Muscle of leg (tissue), 11 donors: ENCODE data around the gene NXPH1. TPM values are rescaled to one million over a fixed set of nuclear protein-coding genes. Genes with fewer than 3 reads are reported as not detected.

Experiments
- DNase-seq: peaks from one replicate; pipeline ENCODE4 v3.0.0; 2013
- H3K27ac ChIP-seq: one replicate; pipeline ENCODE4 v1.5.1; 2013; ENCODE audit warnings: mild to moderate bottlenecking, low read length, control low read depth
- H3K27me3 ChIP-seq: one replicate; pipeline ENCODE4 v1.6.1; 2013; ENCODE audit warnings: low read length; ENCODE audit not compliant: control insufficient read depth, insufficient read depth
- H3K36me3 ChIP-seq: one replicate; pipeline ENCODE4 v1.6.1; 2013; ENCODE audit warnings: low read length; ENCODE audit not compliant: control insufficient read depth, insufficient read depth
- H3K4me1 ChIP-seq: one replicate; pipeline ENCODE4 v1.6.1; 2013; ENCODE audit warnings: low read length; ENCODE audit not compliant: control insufficient read depth, insufficient read depth
- H3K4me3 ChIP-seq: one replicate; pipeline ENCODE4 v1.5.1; 2013; ENCODE audit warnings: low read length, control low read depth
- H3K9me3 ChIP-seq: replicated peaks from 2 replicates; pipeline ENCODE4 v1.6.1; 2013; ENCODE audit warnings: low read depth, low read length; ENCODE audit not compliant: control insufficient read depth
- WGBS: methylation state at CpG from one replicate; pipeline ENCODE4 v1.1.5; 2013; ENCODE audit warnings: missing lambda C conversion rate; ENCODE audit not compliant: insufficient coverage; 5-methylcytosine and 5-hydroxymethylcytosine counted together
- polyA plus RNA-seq, 8 donors: library from polyadenylated mRNA; unstranded; fragments of 120-200 nt; gene quantifications; one replicate each; pipeline versions ENCODE4 v1.2.1 to v1.2.3, GENCODE V29; 2013; ENCODE audit warnings: inconsistent platforms in 1 of 8, low replicate concordance in 1 of 8; ENCODE audit not compliant: insufficient read length in 8 of 8, insufficient read depth in 1 of 8
- total RNA-seq: library from RNA; stranded (reverse); fragments of 120-200 nt; gene quantifications from one replicate; pipeline ENCODE4 v1.2.4, GENCODE V29; 2013

The NXPH1 gene
- total and polyA plus RNA-seq, 9 donors: 0.28 TPM; not detected in 8

DNA sequence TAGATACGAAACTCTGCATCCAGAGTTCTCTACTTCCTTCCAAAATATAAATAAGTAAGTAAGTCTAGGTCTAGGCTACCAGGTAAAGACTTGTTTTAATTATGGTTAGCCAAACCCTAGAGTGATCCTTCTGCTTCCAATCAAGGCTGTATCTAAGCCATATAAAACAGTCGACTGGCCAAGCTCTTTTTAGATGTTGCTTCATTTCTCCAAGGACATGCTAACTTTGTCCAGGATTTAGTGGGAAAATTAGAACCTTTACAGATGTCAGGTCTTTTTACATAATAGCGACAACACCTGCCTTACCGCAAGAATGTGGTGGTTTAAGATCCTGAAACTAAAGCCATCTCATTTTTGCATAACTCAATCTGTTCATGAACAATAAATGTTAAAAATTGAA lies 156.8 kb downstream of the NXPH1 start:
- WGBS: no CpG with 5 or more reads among the region's 4 CpGs
- no peak for DNase-seq
- H3K9me3 ChIP-seq: no peaks in the 10 kb centered on the region
- no peak overlapping the region for H3K4me3 ChIP-seq
- peaks cover 2% of the 10 kb centered on the region for H3K4me1 ChIP-seq
- no peaks in the 10 kb centered on the region for H3K36me3 ChIP-seq
- no peak overlapping the region for H3K27ac ChIP-seq
- H3K27me3 ChIP-seq: no peaks in the 10 kb centered on the region

DNA sequence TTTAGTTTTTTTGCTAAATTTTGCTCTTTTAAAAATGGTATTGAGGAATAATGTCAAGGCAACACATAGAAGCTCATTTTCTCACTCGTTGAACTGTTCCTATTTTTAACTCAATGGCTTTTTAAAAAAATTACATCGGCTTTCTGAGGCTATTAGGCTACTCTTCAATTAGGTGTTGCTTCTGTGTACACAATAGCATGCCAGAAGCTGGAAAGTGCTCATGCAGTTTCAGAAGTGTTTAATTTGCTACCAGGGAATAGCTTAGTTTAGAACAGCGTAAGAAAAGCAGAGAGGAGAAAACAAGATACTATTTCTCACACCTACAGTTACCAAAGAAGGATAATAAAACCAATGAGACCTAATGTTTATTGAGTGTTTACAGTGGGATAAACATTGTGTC lies 157.4 kb downstream of the NXPH1 start:
- whole genome bisulfite sequencing: no CpG with 5 or more reads among the region's 3 CpGs
- no peaks in the 10 kb centered on the region for H3K9me3 ChIP-seq
- H3K27me3 ChIP-seq: no peaks in the 10 kb centered on the region
- H3K27ac ChIP-seq: no peak overlapping the region
- no peak for DNase-seq
- H3K4me1 ChIP-seq: peaks cover 2% of the 10 kb centered on the region
- H3K36me3 ChIP-seq: no peaks in the 10 kb centered on the region
- no peak overlapping the region for H3K4me3 ChIP-seq

DNA sequence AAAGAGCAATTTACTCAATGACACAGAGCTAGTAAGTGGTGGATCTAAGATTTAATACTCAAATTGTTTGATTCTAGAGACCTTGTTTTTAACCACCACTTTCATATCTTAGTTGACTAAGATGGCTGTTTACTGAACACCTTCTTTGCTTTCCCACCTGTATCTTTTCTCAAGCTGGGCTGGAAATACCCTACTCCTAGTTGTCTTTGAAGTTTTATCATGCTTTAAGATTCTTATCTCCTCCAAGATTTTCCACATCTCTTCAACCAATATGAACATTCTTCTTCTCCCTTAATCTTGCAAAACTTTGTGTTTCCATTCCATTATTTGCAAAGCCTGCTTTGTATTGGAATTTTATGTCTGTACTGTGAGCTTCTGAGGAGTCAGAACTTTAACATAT lies 157.9 kb downstream of the NXPH1 start:
- Histone ChIP-seq H3K9me3 (no peaks in the 10 kb centered on the region), H3K27ac (no peak overlapping the region), H3K4me1 (peaks cover 2% of the 10 kb centered on the region), H3K4me3 (no peak overlapping the region), H3K36me3 (no peaks in the 10 kb centered on the region), H3K27me3 (no peaks in the 10 kb centered on the region)
- DNase-seq: no peak

DNA sequence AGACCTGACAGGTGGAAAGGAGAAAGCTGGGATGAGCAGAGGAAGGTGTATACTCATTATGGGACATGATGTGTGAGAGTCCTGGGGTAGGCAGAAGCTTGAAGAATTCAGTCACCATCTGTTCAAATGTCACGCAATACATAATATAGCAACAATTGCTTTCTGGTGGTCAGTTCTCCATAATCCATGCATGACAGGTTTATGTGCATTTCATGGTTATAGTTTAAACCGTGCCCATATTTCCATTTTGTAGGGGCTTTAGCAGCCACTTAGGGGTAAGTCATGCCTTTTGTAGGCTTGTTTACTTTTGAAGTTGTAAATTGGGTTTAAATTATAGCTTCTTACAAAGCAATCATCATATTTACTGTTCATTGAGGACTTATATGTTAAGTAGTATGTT lies 158.8 kb downstream of the NXPH1 start:
- peak; percentile 34 for DNase-seq
- Histone ChIP-seq H3K27me3 (no peaks in the 10 kb centered on the region), H3K27ac (no peak overlapping the region), H3K9me3 (no peaks in the 10 kb centered on the region), H3K4me1 (peaks cover 2% of the 10 kb centered on the region), H3K4me3 (no peak overlapping the region), H3K36me3 (no peaks in the 10 kb centered on the region)
- no CpG with 5 or more reads among the region's 2 CpGs for WGBS

DNA sequence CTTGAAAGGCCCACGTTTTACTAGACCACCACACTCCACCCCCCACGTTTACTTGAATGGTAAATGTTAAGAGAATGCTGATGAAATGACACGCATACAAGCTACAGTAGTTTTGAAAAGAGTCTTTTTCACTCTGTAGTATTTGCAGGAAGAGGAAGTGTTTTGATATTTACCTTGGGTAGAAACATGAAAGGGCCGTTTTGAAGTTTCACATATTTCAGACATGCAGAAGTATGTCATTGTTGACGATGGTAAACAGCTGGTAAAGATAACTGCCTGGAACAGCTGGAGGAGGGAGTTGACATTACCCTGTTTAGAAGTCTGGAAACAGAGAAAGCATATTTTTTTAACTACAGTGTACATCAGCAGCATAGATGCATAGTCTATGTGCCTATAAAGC lies 160.7 kb downstream of the NXPH1 start:
- H3K9me3 ChIP-seq: no peaks in the 10 kb centered on the region
- no peak overlapping the region for H3K4me3 ChIP-seq
- no peak overlapping the region for H3K27ac ChIP-seq
- 55% methylated on average over 2 of the region's 5 CpGs for WGBS
- H3K36me3 ChIP-seq: no peaks in the 10 kb centered on the region
- no peaks in the 10 kb centered on the region for H3K27me3 ChIP-seq
- DNase-seq: peak; percentile 25
- H3K4me1 ChIP-seq: peaks cover 2% of the 10 kb centered on the region

DNA sequence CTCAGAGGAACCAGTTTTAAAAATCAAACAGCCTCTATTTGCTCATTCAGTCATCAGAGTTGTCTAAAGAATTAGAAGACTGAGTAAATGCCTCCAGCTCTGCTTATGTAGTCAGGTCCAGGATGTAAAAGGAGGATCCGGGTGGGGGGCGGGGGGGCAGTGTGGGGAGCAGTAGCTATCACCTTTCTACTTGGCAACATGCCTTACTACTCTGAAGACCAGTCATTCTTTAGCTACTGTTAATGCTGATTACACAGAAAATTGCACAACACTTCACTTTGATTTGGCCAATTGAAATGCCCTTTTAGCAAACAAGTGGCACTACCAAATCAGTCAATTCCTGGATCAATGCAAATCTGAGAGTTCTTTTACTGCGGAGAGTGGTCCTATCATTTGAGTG lies 164.2 kb downstream of the NXPH1 start:
- WGBS: no CpG with 5 or more reads among the region's 3 CpGs
- Histone ChIP-seq H3K4me3 (no peak overlapping the region), H3K27me3 (no peaks in the 10 kb centered on the region), H3K36me3 (no peaks in the 10 kb centered on the region), H3K9me3 (no peaks in the 10 kb centered on the region), H3K4me1 (peaks cover 2% of the 10 kb centered on the region), H3K27ac (no peak overlapping the region)
- no peak for DNase-seq

- Histone ChIP-seq H3K27ac (no peak overlapping the region), H3K9me3 (no peaks in the 10 kb centered on the region), H3K4me3 (no peak overlapping the region), H3K36me3 (no peaks in the 10 kb centered on the region), H3K4me1 (no peaks in the 10 kb centered on the region), H3K27me3 (no peaks in the 10 kb centered on the region)
- WGBS: no CpG with 5 or more reads among the region's 2 CpGs
- DNase-seq: no peak
These were observed 167.7 kb downstream of the NXPH1 start for GRCh38 chr7:8601121-8601520.

DNA sequence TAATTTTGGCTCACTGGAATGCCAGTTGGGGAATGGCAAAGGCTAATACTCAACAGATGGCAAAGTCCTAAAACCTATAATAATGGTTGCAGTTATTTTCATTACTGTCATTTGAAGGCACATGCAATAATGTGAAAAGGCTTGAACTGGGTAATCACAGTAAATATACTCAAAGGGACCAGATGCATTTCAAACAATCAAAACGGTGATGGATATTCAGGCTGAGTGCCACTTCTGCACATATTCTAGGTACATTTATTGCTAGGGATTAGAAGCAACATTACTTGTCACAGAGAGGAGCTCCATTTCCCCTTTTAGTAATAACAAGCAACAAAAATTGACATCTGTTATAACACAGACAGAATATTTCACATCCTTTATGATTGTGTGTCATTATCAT lies 171.8 kb downstream of the NXPH1 start:
- no peaks in the 10 kb centered on the region for H3K36me3 ChIP-seq
- no CpG with 5 or more reads among the region's 1 CpG for WGBS
- DNase-seq: no peak
- no peaks in the 10 kb centered on the region for H3K9me3 ChIP-seq
- H3K4me3 ChIP-seq: no peak overlapping the region
- no peaks in the 10 kb centered on the region for H3K4me1 ChIP-seq
- H3K27ac ChIP-seq: no peak overlapping the region
- no peaks in the 10 kb centered on the region for H3K27me3 ChIP-seq

- Histone ChIP-seq H3K4me1 (no peaks in the 10 kb centered on the region), H3K36me3 (no peaks in the 10 kb centered on the region), H3K4me3 (no peak overlapping the region), H3K9me3 (no peaks in the 10 kb centered on the region), H3K27ac (no peak overlapping the region), H3K27me3 (no peaks in the 10 kb centered on the region)
- no CpG with 5 or more reads among the region's 1 CpG for WGBS
- no peak for DNase-seq
These were observed 179.2 kb downstream of the NXPH1 start for GRCh38 chr7:8612584-8612983.

- no peak for DNase-seq
- no peaks in the 10 kb centered on the region for H3K9me3 ChIP-seq
- no peak overlapping the region for H3K27ac ChIP-seq
- no peaks in the 10 kb centered on the region for H3K36me3 ChIP-seq
- no peak overlapping the region for H3K4me3 ChIP-seq
- H3K27me3 ChIP-seq: no peaks in the 10 kb centered on the region
- no CpG with 5 or more reads among the region's 2 CpGs for WGBS
- H3K4me1 ChIP-seq: no peaks in the 10 kb centered on the region
These were observed 179.8 kb downstream of the NXPH1 start for GRCh38 chr7:8613191-8613590.

GRCh38 chr7:8615019-8615418 lies 181.6 kb downstream of the NXPH1 start:
- H3K27me3 ChIP-seq: no peaks in the 10 kb centered on the region
- H3K4me3 ChIP-seq: no peak overlapping the region
- H3K4me1 ChIP-seq: no peaks in the 10 kb centered on the region
- DNase-seq: no peak
- H3K27ac ChIP-seq: no peak overlapping the region
- 44% methylated on average over 2 of the region's 5 CpGs for WGBS
- H3K36me3 ChIP-seq: no peaks in the 10 kb centered on the region
- H3K9me3 ChIP-seq: no peaks in the 10 kb centered on the region
